Stimulated activated naive CD4-positive, alpha-beta T cell treated with Interleukin-2 at 50 U/mL for 16 hours (primary cell): ENCODE data around the gene THSD4.

ENCODE experiments used
- DNase-seq: peaks from one replicate; lab custom pipeline; 2025; lab: John Stamatoyannopoulos, UW

Gene THSD4

DNA sequence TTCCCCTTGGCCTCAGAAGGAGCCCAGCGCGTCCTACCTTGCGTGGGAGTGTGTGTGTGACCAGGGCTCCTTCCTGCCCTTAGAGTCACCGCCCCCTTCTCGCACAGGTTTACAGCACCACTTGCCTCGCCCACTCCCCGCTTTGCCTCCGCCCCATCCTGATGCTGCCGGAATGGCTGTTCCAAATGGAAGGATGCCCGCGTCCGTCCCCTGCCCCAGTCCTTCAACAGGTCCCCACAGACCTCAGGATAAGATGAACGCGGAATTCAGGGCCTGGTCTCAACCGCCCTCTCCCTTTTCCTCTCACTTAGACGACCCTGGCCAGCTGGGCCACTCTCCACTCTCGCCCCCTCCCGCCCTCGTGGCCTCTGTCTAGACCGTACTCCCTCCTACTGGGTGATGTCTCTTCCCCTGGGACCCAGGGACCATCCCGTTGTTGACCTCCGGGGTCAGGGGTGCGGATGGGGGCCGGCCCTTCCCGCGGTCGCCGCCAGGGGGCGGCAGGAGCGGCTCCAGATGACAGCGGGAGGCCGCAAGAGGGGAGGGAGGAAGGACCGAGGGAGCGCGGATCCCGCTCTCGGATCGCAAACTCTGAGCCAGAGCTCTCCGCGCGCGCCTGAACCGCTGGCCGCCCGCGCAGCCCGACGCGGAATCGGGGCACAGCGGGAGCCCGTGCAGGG is at the start of gene THSD4:
Gene THSD4 (plus strand): TSS at position 585 of the 680 bp plus-strand sequence.
- DNase-seq: peak; percentile 15

DNA sequence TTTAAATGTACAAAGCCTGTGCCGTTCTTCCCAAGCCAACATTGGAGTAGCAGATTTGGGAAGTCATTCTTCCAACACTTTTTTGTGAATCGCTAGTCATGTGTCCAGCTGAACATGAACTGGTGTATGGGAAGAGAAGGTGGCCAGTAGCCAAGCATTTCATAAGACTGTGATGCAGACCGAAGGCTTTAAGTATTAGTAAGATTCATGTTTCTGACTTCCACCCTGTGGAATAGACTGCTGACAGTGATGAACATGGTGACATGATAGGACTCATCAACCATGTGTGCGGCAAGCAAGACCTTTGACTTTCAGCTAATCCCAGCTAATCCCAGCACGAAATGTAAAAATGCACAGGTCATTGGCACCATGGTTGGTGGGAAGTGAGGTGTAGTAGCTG is 48.3 kb upstream of the THSD4 start:
- no peak for DNase-seq

DNA sequence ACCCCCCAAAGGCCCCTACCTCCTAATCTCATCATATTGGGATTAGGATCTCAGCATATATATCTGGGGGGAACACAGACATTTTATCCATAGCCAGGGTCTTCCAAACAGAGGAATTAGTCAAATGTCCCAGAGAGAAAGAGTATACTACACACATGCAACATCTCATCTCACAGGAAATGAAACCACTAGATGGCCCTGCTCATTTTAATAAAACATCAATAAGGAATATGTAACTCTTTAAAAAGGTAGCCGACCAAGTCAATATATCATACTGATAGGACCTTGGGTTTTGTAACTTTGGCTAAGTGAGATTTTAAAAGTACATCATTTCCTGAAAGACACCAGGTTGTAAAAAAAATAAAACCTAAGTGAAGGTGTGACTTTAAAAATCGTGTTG is 45.6 kb upstream of the THSD4 start:
- no peak for DNase-seq

- no peak for DNase-seq
Observed at GRCh38 chr15:71071529-71071928, 43.7 kb upstream of the THSD4 start.

GRCh38 chr15:71072423-71072822 is 42.8 kb upstream of the THSD4 start:
- DNase-seq: no peak

DNA sequence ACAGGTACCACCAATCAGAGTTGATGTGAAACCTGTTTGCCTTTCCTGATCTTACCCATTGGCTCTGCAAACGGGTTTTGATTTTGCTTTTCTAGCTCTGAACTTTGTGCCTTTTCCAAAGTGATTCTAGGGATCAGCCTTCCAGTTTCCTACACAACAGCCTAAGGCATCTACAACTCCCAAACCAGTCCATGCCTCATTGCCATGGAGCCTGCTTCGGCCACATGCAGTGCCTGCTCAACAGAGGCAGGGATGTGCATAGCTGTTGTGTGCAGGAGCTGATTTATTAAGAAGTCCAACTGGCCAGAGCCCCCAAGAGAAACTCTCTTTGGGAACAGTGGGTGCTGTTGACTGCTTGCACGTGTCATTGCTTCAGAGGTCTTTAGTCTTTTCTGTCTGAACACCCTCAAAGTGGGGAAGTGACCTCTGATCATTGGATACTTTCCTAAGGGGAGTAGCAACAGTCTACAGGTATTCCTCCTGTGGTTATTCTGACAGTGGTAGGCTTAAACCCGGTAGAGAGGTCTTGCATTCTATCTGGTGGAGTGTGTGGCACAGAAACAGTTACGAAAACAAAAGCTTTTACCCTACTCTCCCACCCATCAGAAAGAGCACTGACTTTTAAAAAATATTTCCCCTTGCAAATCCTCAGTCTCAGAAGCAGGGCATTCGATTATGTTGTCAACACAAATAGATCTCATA is 36.6 kb upstream of the THSD4 start:
- no peak for DNase-seq

GRCh38 chr15:71079208-71080044 is 35.8 kb upstream of the THSD4 start:
- DNase-seq: no peak

DNA sequence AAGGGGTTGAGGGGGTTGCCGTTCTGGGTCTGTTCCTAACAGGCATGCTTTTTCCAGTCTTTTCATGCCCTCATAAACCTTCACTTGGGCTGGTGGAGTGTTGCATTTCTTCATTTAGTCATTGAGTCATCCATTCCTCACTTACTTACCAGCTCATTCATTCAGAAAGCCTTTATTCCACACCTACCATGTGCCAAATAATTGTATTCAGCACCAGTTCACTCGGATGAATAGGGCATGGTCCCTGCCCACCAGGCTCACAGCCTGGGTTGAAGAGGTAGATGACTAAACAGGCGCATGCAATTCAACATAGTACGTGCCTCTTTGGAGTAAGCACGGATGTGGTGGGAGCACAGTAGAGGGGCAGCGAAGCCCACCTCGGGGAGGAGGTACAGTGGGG is 35.1 kb upstream of the THSD4 start:
- no peak for DNase-seq

- no peak for DNase-seq
Observed at GRCh38 chr15:71080705-71081104, 34.6 kb upstream of the THSD4 start.

GRCh38 chr15:71082803-71083202 is 32.5 kb upstream of the THSD4 start:
- DNase-seq: no peak

GRCh38 chr15:71083349-71083748 is 31.9 kb upstream of the THSD4 start:
- no peak for DNase-seq

DNA sequence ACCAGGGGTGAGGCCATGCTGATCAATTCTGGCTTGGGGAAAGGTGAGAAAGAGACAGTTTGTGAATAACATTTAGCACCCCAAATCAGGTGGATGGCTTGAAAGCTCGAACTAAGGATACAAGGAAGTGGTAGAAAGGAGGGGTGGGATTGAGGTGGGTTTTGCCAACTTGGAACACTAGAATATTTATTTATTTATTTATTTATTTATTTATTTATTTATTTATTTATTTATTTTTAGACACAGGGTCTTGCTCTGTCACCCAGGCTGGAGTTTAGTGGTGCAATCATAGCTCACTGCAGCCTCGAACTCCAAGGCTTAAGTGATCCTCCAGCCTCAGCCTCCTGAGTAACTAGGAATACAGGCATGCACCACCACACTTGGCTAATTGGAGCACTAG is 31.0 kb upstream of the THSD4 start:
- DNase-seq: no peak

- no peak for DNase-seq
Observed at GRCh38 chr15:71085809-71086208, 29.5 kb upstream of the THSD4 start.

DNA sequence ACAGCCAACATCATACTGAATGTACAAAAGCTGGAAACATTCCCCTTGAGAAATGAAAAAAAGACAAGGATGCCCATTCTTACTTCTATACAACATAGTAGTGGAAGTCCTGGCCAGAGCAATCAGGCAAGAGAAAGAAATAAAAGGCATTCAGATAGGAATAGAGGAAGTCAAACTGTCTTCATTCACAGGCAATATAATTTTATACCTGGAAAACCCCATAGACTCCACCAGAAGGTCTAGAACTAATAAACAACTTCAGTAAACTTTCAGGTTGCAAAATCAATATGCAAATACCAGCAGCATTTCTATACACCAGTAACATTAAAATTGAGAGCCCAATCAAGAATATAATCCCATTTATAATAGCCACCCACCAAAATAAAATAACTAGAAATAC is 27.1 kb upstream of the THSD4 start:
- no peak for DNase-seq

DNA sequence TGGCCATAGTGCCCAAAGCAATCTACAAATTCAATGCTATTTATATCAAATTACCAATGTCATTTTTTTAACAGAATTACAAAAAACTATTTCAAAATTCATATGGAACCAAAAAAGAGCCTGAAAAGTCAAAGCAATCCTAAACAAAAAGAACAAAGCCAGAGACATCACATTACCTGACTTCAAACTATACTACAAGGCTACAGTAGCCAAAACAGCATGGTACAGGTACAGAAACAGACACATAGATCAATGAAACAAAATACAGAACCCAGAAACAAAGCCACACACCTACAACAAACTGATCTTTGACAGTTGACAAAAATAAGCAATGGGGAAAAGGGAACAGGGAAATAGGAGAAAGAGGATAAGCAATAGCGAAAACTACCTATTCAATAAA is 26.6 kb upstream of the THSD4 start:
- DNase-seq: no peak

GRCh38 chr15:71089801-71090200 is 25.5 kb upstream of the THSD4 start:
- DNase-seq: no peak

DNA sequence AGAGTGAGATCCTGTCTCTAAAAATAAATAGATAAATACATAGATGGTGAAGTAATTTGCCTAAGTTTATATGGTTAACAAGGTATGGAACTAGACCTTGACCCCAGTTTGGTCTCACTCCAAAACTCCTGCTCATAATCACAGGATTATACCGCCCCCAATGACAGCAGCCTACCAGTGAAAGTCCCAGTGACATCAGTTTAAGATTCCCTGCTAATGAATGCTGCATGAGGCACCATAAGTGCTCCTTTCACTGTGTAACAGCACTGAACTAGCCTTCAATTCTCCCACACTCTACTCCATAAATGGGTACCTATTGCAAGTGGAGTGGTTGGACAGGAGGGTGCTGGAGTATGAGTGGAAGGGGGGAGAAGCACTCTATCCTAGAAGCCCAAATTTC is 23.7 kb upstream of the THSD4 start:
- no peak for DNase-seq

- no peak for DNase-seq
Observed at GRCh38 chr15:71092056-71092600, 23.1 kb upstream of the THSD4 start.

GRCh38 chr15:71093054-71094024 is 21.9 kb upstream of the THSD4 start:
- DNase-seq: no peak

DNA sequence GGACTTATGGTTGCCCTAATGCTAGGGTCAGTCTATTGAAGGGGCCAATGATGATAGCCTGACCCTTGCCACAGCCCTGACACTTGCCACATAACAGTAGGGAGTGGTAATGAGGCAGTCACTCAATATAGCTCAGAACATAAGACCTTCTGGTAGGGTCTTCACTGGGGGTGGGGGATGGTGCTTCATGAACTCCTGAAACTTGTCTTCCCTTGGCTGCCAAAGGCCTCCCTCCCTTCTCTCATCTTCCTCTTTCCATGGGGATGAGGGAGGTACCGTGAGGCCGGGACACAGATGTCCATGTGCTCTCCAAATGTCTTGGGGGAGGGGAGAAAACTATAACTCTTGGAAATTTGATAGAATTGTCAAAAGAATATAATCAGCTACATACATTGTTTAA is 21.1 kb upstream of the THSD4 start:
- DNase-seq: no peak

- no peak for DNase-seq
Observed at GRCh38 chr15:71096676-71097075, 18.6 kb upstream of the THSD4 start.

DNA sequence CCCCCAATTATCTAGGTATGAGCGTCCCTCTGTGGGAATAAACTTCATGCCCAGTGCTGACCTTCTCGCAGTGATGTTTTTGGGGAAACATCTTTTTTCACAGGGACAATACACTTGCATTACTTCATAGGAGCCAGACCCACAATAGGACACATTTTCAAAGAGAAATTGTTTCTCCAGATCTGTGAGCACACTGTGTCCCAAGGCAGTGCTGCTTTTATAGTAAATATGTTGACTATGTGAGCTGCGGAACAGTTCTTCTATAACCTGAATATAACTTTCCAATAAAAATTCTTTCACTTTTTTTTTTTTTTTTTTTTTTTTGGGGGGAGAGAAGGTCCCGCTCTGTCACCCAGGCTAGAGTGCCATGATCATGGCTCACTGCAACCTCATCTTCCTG is 17.4 kb upstream of the THSD4 start:
- no peak for DNase-seq
